Left kidney (tissue), 2 donors: ENCODE measurements around the gene OPA3. TPM values are rescaled to one million over a fixed set of nuclear protein-coding genes. Genes with fewer than 3 reads are reported as not detected.
A peak's percentile ranks its signal among the peaks of the same experiment; 100 is the strongest.
"Not testable (repeated sequence)": the region's sequence is repeated elsewhere in the genome, so short reads cannot be mapped to it uniquely, and the experiment has no call there.

ENCODE experiments used
- DNase-seq: peaks from one replicate; pipeline ENCODE4 v3.0.0-alpha.2; 2013
- polyA plus RNA-seq: library from polyadenylated mRNA; unstranded; fragments of 120-200 nt; gene quantifications from one replicate; pipeline ENCODE4 v1.2.1, GENCODE V29; 2013; ENCODE audit not compliant: insufficient read length

Gene OPA3
- polyA plus RNA-seq, 1 donor: 11.2 TPM

DNA sequence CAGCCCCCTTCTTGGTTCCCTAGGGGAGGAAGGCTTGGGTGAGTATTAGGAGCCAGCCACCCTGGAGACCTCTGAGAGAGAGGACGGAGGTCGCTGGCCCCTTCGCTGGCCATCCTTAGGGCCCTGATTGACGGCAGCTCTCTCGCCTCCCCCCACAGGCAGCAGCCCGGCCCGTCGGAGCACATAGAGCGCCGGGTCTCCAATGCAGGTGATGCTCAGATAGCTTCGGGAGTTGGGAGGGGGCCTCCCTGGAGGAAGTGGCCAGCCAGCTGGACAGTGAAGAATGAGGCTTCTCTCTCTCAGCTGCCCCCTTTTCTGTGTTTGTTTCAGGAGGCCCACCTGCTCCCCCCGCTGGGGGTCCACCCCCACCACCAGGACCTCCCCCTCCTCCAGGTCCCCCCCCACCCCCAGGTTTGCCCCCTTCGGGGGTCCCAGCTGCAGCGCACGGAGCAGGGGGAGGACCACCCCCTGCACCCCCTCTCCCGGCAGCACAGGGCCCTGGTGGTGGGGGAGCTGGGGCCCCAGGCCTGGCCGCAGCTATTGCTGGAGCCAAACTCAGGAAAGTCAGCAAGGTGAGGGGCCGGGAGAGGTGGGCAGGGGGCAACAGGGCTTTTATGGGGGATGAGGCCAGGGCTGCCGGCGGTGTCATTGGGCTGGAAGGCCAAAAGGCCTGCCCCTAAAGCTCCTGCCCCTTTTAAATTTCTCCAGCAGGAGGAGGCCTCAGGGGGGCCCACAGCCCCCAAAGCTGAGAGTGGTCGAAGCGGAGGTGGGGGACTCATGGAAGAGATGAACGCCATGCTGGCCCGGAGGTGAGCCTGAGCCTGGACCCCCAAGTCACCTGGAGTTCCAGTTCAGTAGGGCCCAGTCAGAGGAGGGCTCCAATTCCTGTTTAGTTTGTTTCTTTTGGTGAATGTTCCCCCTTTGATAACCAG lies 62.3 kb downstream of the OPA3 start:
- DNase-seq: no peak

DNA sequence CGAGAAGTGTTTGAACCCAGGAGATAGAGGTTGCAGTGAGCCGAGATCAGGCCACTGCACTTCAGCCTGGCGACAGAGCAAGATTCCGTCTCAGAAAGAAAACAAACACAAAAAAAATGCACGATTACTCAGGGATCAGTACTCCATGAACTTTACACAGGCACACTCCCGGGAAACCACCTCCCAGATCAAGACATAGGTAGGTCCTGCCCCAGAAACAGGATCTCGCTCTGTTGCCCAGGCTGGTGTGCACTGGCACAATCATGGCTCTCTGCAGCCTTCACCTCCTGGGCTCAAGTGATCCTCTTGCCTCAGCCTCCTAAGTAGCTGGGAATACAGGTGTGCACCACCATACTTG lies 66.2 kb downstream of the OPA3 start:
- no peak for DNase-seq

DNA sequence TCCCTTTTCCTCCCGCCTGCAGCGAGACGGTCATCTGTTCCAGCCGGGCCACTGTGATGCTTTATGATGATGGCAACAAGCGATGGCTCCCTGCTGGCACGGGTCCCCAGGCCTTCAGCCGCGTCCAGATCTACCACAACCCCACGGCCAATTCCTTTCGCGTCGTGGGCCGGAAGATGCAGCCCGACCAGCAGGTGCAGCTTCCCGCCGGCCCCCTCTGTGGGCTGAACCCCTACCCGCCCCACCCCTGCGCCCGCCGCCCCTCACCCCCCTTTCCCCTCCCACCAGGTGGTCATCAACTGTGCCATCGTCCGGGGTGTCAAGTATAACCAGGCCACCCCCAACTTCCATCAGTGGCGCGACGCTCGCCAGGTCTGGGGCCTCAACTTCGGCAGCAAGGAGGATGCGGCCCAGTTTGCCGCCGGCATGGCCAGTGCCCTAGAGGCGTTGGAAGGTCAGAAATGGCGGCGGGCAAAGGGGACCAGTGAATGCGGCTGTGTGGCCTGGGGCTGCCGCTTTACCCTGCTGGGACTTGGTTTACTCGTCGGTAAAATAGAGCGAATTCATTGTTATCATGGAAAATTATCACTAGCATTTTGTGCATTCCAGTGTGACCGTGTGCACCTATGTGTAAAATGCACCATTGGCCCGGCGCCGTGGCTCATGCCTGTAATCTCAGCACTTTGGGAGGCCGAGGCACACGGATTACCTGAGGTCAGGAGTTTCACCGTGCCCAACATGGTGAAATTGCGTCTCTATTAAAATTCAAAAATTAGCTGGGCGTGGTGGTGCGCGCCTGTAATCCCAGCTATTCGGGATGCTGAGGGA lies 66.7 kb downstream of the OPA3 start:
- no peak for DNase-seq

DNA sequence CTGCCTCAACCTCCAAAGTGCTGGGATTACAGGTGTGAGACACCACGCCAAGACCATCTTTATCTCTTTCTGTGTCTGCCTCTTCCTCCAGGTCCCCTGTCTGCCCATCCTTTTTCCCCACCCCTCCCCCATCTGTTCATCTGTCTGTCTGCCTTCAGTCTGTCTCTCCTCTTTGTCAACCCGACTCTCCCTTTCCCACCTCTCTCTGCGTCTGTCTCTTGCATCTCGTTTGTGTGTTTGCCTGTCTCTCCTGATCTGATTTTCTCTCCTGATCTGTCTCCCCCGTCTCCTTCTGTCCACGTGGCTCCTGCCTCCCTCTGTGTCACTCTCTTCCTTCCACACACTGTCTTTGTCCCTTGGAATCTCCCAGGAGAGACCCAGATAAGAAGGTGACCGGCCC lies 67.4 kb downstream of the OPA3 start:
- DNase-seq: no peak

DNA sequence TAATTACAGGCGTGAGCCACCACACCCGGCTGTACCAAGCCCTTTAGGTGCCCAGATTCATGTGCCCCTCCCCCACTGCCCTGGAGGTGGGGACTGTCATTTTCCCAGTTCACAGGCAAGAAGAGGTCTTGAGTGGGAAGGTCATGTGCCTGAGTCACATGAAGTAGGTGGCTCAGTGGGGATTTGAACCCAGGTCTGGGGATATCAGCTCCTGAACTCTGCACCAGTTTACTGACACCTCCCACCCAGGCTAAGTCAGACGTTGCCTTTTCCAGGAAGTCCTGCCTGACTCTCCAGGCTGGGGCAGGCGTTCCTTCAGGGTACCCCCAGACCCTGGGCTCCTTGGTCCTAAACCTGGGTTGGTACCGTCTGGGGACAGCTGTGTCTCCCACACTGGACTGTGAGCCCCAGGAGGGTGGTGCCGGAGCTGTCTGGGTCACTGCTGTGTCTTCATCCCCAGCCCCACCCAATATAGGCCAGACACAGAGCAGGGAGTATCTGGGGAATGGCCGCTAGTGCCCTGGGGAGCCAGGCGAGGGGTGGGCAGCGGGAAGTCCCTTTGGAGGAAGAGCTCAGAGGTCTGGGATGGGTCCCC lies 68.7 kb downstream of the OPA3 start:
- no peak for DNase-seq

DNA sequence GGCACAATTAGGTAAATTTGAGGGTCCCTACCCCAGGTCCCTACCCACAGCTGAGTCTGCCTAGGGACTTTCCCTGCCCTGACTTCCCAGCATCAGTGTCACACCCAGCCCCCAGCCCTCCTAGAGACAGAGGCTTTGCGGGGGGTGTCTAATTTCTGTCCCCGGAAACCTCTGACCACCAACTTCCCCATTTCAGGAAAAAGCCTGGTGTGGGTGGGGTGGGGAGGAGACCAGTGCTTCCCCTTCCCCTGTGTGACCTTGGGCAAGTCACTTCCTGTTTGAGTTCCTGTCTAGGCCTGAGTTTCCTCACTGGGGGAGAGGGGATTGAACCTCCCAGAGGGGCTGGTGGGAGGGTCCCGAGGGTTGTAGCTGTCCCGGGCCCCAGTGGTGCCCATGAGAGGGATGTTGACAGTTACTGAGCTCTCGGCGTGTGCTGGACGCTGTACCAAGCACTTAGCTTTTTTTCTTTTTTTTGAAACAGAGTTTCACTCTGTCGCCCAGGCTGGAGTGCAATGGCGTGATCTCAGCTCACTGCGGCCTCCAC lies 69.4 kb downstream of the OPA3 start:
- no peak for DNase-seq

DNA sequence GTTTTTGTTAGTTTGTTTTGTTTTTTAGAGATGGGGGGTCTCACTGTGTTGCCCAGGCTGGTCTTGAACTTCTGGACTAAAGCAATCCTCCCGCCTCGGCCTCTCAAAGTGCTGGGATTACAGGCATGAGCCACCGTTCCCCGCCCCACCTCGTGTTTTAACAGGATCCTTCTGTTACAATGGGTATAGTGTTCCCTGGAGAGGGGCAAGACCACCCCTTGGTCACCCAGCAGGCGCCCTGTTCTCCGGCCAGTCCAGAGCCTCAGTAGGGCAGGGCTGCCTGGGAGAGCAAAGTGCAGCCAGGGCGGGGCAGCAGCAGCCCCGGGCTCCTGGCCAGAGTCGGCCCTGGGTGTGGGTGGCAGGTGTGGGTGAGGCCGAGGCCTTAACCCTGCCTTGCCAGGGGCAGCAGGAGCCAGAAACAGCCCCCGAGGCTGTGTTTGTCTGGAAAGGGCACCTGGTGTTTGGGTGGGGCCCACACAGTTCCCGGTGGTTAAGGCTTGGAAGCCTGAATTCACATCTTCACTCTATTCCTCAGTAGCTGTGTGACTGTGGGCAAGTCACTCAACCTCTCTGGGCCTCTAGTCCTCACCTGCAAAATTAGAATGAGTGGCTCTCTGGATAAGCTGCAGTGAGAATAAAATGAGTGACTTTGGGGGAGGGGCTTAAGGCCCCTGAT lies 70.1 kb downstream of the OPA3 start:
- no peak for DNase-seq

DNA sequence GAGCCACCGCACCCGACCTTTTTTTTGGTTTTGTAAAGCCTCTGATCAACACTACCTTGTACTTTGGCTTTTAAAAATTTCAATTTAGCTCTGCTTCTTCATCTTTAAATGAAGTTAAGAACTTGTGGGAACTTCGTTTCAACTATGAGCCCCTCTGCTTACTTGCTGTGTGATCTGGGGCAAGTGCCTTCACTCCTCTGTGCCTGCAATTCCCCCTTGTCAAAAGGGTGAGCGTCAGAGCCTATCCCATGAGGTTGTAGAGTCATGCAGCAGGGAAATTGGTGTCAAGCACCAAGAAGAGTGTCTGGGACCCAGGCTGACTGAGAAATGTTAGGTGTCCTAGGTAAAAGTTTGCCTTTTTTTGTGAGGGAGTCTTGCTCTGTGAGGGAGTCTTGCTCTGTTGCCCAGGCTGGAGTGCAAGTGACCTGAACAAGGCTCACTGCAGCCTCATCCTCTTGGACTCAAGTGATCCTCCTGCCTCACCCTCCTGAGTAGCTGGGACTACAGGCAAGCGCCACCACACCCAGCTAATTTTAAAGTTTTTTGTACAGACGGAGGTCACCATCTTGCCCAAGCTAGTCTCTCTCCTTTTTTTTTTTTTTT lies 71.6 kb downstream of the OPA3 start:
- no peak for DNase-seq

DNA sequence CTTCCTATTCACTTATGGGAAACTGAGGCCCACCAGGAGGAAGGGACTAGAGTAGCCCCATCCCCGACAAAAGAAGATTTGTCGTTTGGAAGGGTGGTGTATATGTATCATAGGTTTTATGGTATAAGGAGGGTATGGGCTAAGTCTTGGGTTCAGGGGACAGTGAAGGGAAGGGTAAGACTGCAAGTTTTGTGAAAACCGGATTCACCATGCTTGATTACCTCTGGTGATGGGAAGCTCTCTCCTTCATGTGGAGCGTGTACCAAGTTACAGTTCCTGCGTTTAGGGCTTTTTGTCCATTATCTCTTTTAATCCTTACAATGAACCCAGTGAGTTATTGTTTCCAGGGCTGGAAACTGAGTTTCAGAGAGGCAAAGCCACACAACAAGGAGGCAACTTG lies 73.5 kb downstream of the OPA3 start:
- DNase-seq: no peak

DNA sequence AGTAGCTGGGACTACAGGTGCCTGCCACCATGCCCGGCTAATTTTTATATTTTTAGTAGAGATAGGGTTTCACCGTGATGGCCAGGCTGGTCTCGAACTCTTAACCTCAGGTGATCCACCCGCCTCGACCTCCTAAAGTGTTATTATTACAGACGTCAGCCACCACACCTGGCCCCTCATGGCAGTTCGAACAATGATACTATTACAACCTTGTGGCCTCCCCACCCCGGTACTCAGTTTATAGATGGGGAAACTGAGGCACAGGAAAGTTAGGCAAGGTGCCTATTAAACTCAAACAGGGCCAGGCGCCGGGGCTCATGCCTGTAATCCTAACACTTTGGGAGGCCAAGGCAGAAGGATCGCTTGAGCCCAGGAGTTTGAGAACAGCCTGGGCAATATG lies 74.2 kb downstream of the OPA3 start:
- DNase-seq: not testable (repeated sequence)

DNA sequence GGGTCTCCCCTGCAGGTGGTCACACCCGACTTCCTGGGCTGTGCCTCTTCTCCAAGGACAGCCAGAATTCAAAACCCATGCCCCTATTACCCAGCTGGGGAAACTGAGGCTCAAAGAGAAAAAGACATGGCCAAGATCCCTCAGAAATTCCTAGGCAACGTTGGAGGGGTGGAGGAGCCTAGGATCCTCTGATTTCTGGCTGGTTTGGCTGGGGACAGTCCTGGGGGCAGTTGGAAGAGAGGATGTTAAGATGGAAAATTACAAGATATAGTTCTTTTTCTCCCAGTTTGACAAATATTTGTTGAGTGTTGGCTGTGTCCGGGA lies 74.9 kb downstream of the OPA3 start:
- no peak for DNase-seq

DNA sequence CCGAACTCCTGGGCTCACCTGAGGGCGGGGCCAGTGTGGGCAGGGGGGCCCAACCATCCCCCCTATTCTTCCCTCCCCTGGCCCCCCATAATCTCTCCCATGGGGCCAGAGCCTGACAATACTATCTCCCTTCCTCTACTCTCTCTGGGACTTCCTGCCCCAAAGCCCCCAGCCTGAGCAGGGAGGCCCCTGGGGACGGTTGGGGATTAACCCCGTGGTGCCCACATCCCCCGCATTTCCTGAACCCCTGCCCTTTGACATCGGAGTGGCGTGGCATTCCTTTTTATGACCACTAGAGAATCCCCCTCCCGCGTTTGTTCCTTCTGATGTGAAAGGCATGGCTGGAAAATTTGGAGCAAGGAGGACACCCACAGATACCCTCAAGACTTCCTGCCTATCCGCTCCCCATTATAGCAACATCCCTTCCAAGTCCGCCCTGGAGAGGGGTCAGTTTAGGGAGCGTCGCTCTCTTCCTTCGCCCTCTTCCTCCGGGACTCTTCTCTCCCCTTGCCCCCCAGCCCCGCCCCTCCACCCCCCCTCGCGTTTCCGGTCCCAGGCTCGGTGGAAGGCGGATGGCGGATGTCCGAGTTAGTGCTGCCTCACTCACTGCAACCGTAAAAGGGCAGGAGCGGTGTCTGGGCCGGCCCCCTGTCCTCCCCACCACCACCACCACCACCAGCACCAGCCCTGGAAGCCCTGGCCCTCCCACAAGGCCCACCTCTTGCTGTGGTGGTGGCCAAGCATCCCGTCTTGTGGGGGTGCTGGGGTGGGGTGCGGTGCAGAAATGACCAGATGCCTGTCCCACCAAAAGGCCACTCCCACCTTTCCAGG lies 75.5 kb downstream of the OPA3 start:
- no peak for DNase-seq

DNA sequence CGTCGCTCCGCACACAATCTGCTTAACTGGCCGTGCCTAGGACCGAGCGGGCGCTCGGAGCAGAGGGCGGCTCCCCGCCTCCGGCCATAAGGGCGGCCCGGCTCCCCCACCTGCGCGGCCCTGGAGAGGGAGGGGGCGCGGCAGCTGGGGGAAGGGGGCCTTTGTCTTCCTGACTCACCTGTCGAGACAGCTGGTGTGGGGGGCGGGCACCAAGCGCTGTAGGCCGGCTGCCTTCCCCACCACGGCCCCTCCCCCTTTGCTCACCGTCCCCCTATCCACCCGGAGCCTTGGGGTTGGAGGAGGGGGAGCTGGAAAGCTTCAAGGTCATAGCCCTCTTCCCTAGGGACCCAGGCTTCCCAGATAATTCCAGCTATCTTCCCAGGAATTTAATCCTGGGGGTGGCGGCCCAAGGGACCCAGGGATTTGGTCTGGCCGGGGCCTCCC lies 76.2 kb downstream of the OPA3 start:
- DNase-seq: no peak

DNA sequence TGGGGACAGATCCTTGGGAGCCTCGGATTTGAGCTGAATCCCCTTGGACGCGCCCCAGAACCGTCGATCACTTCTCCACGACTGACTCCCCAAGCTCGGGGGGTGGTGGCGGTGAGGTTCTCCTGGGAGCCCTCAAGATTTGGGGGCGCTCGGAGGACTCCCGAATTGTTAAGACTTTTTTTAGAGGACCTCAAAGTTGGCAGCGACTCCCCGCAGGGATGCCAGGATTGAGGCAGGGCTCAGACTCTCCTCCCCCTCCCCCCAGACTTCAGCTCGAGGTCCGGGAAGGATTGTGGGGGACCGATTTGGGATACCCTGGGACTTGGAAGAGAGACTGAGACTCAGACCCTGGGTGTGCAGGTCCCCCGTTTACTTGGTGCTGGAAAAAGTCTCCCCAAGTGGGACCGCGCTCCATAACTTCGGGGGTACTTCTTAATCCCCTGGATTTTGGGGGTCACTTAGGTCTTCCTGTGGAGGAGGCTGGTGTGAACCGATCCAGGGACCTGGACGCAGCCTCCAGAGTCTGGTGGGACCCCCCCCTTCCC lies 76.7 kb downstream of the OPA3 start:
- no peak for DNase-seq

DNA sequence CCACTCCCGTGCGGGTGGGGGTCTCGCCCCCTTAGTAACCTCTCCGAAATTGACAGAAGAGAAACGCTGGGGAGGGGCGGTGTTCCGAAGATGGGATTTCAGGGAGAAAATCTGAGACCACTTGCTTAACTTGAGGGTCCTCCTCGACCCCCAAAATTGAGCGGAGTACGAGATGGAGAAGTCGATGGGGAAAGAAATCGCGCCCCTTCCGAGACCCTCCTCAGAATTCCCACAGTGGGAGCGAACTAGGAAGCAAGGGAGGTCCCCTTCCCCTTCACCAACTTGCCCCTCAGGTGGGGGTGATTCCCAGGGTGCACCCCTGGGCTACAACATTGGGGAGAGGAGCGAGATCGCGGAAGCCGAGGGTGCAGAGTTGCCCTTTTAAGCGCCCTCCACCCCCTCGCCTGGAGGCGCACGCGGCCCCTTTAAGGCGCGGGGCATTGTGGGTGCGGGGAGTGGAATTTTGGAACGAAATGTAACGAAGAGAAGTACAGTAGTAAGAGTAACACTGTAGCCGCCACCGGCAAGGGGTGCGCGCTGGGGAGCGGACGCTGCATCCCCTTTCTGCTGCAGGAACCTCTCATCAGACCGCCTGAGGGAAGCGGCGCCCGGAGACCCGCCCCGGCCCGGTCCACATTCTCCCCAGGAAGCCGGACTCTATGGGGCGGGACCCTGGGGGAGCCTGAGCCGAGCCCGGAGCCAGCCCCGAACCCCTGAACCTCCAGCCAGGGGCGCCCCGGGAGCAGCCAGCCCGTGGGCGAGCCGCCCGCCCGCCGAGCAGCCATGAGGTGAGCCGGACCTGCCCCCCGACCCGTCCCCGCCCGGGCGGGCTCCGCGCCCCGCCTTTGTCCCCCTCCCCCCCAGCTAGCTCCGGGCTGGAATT lies 77.4 kb downstream of the OPA3 start, which contains the start of gene VASP:
Gene VASP (plus strand): TSS at position 491 of the 883 bp plus-strand sequence. CDS start 293 bp downstream, at position 784.
- DNase-seq: peak; percentile 80

DNA sequence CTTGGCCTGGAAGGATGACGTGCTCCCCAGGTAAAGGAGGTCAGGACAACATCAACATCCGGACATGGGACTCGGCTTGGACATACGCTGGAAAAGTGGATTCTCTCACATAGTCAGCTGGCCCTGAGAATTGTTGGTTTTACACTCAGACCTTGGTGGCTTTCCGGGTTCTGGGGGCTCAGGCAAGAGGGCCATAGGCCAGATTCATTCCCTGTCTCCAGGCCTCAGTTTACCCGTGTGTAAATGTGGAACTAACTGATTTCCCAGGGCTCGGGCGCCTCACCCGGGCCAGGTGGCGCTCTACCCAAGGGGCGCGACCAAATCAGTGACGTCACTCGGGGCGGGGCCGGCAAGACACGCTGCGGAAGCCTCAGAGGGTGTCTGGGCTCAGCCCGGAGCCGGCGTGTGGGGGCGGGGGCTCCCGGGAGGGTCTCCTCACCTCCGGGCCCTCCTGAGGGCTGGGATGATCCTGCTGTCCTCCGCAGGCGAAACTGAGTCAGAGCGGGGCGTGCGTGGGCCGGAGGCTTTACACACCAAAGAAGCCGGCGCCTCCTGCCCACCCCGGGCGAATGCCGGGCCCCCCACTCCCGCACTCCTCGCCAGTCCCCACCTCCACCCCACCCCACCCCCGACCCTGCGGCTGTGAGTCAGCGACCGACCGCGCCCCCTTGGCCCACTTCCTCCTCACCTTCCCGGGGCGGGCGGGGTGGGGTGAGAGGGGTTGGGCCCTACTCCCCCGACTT lies 78.2 kb downstream of the OPA3 start:
- peak; percentile 85 for DNase-seq

DNA sequence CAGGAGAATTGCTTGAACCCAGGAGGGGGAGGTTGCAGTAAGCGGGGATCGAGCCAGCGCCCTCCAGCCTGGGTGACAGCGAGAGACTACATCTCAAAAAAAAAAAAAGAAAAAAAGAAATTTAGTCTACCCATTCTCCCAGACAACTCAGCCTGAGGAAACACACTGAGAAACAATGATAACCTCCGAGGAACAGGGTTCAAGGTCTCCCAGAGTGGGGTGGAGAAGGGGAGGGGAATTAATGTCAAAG lies 78.7 kb downstream of the OPA3 start:
- DNase-seq: no peak

DNA sequence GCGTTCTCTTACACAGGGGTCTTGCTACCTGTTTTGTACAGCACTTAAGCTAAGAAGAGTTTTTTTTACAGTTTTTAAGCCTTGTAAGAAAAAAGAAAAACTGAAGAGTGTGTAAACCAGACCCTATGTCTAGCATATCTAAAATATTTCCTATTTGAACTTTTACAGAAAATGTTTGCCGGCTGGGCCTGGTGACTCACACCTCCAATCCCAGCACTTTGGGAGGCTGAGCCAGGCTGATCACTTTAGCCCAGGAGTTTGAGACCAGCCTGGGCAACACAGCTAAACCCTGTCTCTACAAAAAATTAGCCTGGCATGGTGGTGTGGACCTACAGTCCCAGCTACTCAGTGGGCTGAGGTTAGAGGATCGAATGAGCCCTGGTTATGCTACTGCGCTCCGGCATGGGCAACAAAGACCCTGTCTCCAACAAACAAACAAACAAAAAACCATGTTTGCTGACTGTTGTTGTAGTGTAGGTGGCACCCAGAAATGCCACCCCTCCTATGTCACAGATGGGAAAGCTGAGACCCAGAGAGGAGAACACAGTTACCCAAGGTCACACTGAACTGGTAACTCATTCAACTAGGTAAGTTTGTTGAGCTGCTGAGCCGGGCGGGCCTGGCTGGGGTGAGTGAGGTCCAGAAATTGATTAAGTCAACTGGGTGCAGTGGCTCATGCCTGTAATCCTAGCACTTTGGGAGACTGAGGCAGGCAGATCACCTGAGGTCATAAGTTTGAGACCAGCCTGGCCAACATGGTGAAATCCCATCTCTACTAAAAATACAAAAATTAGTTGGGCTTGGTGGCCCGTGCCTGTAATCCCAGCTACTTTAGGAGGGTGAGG lies 79.2 kb downstream of the OPA3 start:
- DNase-seq: no peak
